ENCODE data around the gene TRIM50. TPM values are rescaled to one million over a fixed set of nuclear protein-coding genes. Genes with fewer than 3 reads are reported as not detected.
"Not testable (repeated sequence)": the region's sequence is repeated elsewhere in the genome, so short reads cannot be mapped to it uniquely, and the experiment has no call there.

TRIM50 gene
- total RNA-seq, 1 donor from 2014 or later: not detected

GRCh38 chr7:73330772-73331171 is 2.9 kb upstream of the TRIM50 start:
- Histone ChIP-seq H3K9me3 (no peaks in the 10 kb centered on the region), H3K4me1 (no peaks in the 10 kb centered on the region), H3K4me3 (no peak overlapping the region), H3K27me3 (no peaks in the 10 kb centered on the region), H3K27ac (no peak overlapping the region), H3K36me3 (no peaks in the 10 kb centered on the region)
- intact Hi-C loops (cut with DNase I): no loop called here
- DNase-seq (ENCODE audit: extremely low spot score in 2 of 2): no peak
- TF ChIP-seq, protein P1, sequence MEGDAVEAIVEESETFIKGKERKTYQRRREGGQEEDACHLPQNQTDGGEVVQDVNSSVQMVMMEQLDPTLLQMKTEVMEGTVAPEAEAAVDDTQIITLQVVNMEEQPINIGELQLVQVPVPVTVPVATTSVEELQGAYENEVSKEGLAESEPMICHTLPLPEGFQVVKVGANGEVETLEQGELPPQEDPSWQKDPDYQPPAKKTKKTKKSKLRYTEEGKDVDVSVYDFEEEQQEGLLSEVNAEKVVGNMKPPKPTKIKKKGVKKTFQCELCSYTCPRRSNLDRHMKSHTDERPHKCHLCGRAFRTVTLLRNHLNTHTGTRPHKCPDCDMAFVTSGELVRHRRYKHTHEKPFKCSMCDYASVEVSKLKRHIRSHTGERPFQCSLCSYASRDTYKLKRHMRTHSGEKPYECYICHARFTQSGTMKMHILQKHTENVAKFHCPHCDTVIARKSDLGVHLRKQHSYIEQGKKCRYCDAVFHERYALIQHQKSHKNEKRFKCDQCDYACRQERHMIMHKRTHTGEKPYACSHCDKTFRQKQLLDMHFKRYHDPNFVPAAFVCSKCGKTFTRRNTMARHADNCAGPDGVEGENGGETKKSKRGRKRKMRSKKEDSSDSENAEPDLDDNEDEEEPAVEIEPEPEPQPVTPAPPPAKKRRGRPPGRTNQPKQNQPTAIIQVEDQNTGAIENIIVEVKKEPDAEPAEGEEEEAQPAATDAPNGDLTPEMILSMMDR (IDR thresholded peaks at IDR 0.05): no peak
- no peak for TF ChIP-seq POLR2AphosphoS5 (IDR thresholded peaks at IDR 0.05; ENCODE audit: insufficient read depth in 1 of 2, low read depth in 1 of 2)
- no peak for TF ChIP-seq POLR2A (IDR thresholded peaks at IDR 0.05)

GRCh38 chr7:73329861-73330581 is 2.1 kb upstream of the TRIM50 start:
- H3K27ac ChIP-seq: no peak overlapping the region
- H3K36me3 ChIP-seq: no peaks in the 10 kb centered on the region
- no peaks in the 10 kb centered on the region for H3K9me3 ChIP-seq
- TF ChIP-seq POLR2A (IDR thresholded peaks at IDR 0.05) (no peak), POLR2AphosphoS5 (IDR thresholded peaks at IDR 0.05; ENCODE audit: insufficient read depth in 1 of 2, low read depth in 1 of 2) (no peak)
- TF ChIP-seq, protein P1 (IDR thresholded peaks at IDR 0.05): no peak
- no peaks in the 10 kb centered on the region for H3K27me3 ChIP-seq
- H3K4me3 ChIP-seq: no peak overlapping the region
- no peak for DNase-seq (ENCODE audit: extremely low spot score in 2 of 2)
- no peaks in the 10 kb centered on the region for H3K4me1 ChIP-seq
- intact Hi-C loops (cut with DNase I): no loop called here

- no peaks in the 10 kb centered on the region for H3K9me3 ChIP-seq
- intact Hi-C loops (cut with DNase I): no loop called here
- TF ChIP-seq POLR2A (IDR thresholded peaks at IDR 0.05) (no peak), POLR2AphosphoS5 (IDR thresholded peaks at IDR 0.05; ENCODE audit: insufficient read depth in 1 of 2, low read depth in 1 of 2) (no peak)
- TF ChIP-seq, protein P1 (IDR thresholded peaks at IDR 0.05): no peak
- no peak overlapping the region for H3K4me3 ChIP-seq
- no peak for DNase-seq (ENCODE audit: extremely low spot score in 2 of 2)
- H3K4me1 ChIP-seq: peaks cover 9% of the 10 kb centered on the region
- H3K27me3 ChIP-seq: no peaks in the 10 kb centered on the region
- no peak overlapping the region for H3K27ac ChIP-seq
- no peaks in the 10 kb centered on the region for H3K36me3 ChIP-seq
Observed at GRCh38 chr7:73328696-73329095, 814 bp upstream of the TRIM50 start.

GRCh38 chr7:73327449-73327848 is 433 bp downstream of the TRIM50 start:
- H3K9me3 ChIP-seq; H3K4me3 ChIP-seq; H3K27me3 ChIP-seq; H3K36me3 ChIP-seq; H3K27ac ChIP-seq; intact Hi-C loops (cut with DNase I); DNase-seq (ENCODE audit: extremely low spot score in 2 of 2): not testable (repeated sequence)
- H3K4me1 ChIP-seq: peaks cover 12% of the 10 kb centered on the region

GRCh38 chr7:73325424-73325823 is 2.5 kb downstream of the TRIM50 start:
- H3K36me3 ChIP-seq; intact Hi-C loops (cut with DNase I); H3K4me3 ChIP-seq; H3K27ac ChIP-seq; DNase-seq (ENCODE audit: extremely low spot score in 2 of 2); H3K9me3 ChIP-seq; H3K27me3 ChIP-seq: not testable (repeated sequence)
- peaks cover 12% of the 10 kb centered on the region for H3K4me1 ChIP-seq

- TF ChIP-seq, protein P1 (IDR thresholded peaks at IDR 0.05): peak in 1 of 3 experiments; percentile 21
- H3K27ac ChIP-seq; H3K27me3 ChIP-seq; H3K9me3 ChIP-seq; H3K36me3 ChIP-seq; intact Hi-C loops (cut with DNase I); DNase-seq (ENCODE audit: extremely low spot score in 2 of 2): not testable (repeated sequence)
- Histone ChIP-seq H3K4me1 (peaks cover 12% of the 10 kb centered on the region), H3K4me3 (peak overlapping the region in 1 of 2 donors; percentile 13)
Observed at GRCh38 chr7:73324081-73324845, 3.6 kb downstream of the TRIM50 start.

DNA sequence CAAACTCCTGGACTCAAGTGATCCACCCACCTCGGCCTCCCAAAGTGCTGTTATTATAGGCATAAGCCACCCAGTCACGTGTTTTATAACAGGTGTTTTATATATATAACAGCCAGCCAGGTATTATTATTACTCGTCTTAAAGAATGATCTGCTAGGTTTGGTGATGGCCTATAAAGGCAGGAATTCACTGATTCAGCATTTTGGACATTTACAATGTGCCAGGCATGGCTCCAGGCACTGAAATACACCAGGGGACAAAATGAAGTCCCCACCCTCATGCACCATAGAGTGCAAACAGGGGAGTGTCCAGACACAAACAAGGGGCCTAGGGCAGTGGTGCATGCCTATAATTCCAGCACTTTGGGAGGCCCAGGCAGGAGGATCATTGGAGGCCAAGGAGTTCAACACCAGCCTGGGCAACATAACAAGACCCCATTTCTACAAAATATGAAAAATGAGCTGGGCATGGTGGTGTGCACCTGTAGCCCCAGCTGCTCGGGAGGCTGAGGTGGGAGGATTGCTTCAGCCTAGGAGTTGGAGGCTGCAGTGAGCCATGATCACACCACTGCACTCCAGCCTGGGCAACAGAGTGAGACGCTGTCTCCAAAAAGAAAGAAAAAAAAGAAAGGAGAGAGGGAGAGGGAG is 4.3 kb downstream of the TRIM50 start:
- H3K4me3 ChIP-seq: peak overlapping the region in 1 of 2 donors; percentile 13
- H3K27me3 ChIP-seq; DNase-seq (ENCODE audit: extremely low spot score in 2 of 2); intact Hi-C loops (cut with DNase I); H3K36me3 ChIP-seq; H3K27ac ChIP-seq; H3K9me3 ChIP-seq: not testable (repeated sequence)
- H3K4me1 ChIP-seq: peaks cover 12% of the 10 kb centered on the region

DNA sequence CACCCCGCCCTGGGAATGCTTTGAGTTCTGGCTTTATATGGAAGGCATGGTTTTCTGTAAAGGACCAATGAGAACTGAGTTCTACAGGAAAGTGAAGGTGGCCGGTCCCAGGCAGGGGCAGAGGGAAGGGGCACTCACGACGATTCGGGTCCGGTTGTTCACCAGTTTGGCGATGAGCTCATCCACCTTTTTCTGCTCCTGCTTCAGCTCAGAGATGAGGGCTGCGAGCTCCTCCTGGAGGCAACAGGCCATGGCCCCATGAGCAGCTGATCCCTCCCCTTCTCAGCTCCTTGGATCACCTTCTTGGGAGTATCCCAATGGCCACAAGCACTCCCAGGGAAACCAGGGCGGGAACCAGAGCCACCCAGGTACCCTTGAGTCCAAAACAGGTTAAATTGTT is 7.9 kb downstream of the TRIM50 start:
- H3K4me3 ChIP-seq; H3K36me3 ChIP-seq; H3K9me3 ChIP-seq; H3K27ac ChIP-seq; DNase-seq (ENCODE audit: extremely low spot score in 2 of 2); H3K27me3 ChIP-seq; intact Hi-C loops (cut with DNase I): not testable (repeated sequence)
- peaks cover 12% of the 10 kb centered on the region for H3K4me1 ChIP-seq

All from vagina (tissue), 2 donors.